ENCODE data around the gene HAUS7.
"Not testable (repeated sequence)": the region's sequence is repeated elsewhere in the genome, so short reads cannot be mapped to it uniquely, and the experiment has no call there.

Gene HAUS7

DNA sequence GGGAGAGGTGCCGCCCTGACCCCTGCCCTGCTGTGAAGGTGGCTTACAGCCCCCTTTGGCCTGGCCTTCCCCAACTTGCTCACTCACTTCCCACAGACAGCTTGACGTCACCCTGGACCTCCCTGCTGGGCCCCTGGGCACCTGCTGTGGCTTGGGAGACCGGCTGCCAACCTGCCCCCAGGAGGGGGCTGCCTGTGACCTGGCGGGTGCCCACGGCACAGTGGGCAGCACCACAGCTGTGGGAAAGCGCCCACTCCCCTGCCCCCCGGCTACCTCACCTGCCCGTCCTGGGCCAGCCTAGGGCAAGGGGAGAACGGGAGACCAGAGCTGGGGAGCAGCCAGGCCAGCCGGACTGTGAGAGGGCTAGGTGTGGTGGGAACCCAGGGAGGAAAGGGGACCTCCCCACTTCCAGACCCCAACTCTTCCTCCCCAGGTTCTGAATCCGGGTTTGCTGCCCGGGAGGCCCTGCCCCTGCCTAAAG lies 61.5 kb downstream of the HAUS7 start:
- no peak for DNase-seq (ENCODE audit: low read depth)

DNA sequence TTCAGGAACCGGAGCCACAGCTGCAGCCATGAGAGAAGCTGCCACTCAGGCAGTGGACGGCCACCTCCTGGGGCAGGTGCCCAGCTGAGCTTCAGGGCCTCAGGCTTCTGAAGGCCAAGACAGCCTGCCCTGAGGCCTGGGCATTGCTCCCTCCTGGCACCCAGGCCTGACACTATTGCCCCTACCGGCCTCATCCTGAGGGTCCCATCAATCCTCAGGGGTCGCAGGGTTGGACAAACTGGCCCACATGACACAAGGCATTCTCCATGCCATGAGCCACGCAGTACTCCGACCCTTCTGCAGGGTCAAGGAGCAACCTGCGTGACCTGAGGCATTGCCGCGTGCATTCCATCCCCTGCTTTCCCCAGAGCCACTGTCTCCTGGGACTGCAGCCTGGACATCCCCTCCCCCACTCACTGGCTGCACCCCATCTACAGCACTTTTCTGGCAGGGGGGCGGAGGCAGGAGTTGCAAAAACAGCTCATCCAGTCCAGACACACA lies 62.1 kb downstream of the HAUS7 start:
- no peak for DNase-seq (ENCODE audit: low read depth)

DNA sequence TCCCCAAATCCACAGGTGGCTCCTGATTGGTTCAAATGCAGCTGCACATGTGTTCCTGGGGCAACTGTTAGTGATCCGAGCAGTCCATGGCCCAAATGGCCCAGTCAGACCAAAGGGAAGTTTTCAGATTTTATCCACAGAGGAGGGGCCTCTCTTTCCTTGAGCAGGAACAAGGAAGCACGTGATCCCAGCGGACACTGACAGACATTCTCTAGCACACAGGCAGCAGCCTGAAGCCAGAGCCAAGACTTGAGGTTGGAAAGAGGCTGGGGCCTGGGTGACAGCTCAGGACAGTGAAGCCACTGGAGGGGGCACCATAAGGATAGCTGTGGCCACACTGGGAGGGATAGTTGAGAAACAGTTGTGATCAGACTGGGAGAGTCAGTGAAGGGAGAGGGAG lies 62.6 kb downstream of the HAUS7 start:
- no peak for DNase-seq (ENCODE audit: low read depth)

DNA sequence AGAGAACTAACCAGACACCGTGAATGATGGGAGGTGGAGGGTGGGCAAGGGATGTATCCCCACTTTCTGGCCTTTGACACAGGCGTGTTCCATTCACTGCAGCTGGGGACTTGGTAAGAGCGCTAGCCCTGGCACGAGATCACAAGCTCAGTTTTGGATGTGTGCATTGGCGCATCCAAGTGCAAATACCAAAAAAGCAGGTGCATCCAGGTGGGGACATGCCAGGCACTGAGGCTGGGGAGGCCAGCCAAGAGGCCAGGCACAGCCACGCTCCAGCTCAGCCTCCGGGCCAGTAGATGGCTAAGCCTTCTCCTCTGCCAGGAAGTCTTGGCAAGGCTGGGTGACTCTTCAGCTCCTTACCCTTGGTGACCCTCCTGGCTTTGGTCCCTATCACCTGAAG lies 63.5 kb downstream of the HAUS7 start:
- DNase-seq (ENCODE audit: low read depth), result no peak

DNA sequence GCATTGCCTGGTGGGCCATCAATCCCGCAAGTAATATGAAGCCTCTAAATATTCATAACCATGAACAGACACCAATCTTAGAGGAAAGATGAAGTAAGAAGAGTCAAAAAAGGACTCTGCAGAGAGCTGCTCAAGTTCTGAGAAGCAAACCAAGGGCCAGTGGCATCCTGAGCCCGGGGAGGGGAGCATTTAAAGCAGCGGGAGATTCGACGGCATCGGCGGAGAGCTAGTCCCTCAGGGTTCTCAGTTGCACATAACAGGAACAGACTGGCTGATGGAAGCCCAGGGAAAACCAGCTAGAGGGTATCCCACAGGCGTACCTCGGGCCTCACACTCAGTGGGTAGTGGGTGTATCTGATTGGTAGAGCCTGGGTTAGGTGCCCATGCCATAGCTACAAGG lies 64.4 kb downstream of the HAUS7 start:
- DNase-seq (ENCODE audit: low read depth), result no peak

DNA sequence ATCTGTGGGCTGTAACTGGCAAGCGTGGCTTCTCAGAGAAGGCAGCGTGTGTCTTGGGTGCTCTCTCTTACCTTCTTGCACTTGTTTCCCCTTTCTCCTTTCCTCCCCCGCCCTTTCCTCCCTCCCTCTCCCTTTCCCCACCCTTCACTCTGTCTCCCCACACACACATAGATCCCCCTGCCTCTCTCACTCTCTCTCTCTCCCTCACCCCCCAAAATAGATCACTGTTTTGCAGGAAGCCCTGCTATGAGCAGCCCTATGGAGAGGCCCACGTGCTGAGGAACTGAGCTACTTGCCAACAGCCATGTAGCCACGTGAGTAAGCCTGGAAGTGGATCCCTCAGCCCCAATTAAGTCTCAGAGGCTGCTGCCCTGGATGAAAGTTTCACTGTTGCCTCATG lies 65.0 kb downstream of the HAUS7 start:
- no peak for DNase-seq (ENCODE audit: low read depth)

DNA sequence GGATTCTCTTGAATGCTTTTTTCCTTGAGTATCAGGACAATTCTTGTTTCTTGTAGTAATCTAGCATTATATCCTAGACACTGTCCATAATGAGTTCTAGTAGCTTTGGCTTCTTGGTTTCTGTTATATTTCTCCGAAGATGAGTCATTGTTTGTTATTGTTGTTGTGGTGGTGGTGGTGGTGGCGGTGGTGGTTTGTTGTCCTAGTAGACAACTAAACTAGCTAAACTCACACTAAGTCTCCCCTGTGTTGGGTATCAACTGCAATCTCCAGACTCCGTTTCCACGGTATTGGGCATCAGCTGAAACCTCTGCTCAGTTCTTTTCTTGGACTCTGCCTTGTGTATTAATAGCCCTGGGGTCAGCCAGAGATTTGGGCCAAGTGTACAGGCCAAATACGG lies 66.0 kb downstream of the HAUS7 start:
- DNase-seq (ENCODE audit: low read depth), result not testable (repeated sequence)

DNA sequence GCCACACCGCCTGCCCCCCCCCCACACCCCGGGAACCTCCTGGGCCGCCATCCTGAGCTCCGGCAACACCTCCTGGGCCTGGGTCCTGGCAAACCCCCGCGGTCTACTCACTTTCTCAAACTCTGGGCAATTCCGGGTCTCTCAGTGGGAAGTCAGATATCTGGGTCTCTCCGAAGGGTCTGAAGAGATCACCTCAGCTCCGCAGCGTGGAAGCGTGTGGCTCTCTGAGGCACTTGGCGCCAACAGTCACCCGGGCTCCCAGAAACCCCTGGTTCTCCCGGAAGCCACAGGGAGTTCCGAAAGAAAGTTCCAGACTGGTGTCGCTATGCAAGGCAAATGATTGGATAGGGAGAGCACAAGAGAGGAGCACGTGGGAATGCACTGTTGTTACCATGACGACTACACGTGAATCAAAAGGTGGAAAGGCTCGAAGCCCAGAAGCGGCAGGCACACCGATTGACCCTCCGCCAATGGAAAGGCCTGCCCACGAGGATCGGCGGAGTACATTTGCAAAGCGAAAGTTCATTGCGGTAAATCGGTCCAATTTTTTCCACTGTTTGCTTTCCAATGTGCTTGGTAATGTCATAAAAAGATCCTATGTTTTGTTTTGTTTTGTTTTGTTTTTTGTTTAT lies 69.1 kb downstream of the HAUS7 start, which contains the start of gene PNMA6E:
TSS of gene PNMA6E (minus strand) at position 218 of the 632 bp plus-strand sequence. CDS start 2,501 bp downstream, outside the sequence.
- no peak for DNase-seq (ENCODE audit: low read depth)

DNA sequence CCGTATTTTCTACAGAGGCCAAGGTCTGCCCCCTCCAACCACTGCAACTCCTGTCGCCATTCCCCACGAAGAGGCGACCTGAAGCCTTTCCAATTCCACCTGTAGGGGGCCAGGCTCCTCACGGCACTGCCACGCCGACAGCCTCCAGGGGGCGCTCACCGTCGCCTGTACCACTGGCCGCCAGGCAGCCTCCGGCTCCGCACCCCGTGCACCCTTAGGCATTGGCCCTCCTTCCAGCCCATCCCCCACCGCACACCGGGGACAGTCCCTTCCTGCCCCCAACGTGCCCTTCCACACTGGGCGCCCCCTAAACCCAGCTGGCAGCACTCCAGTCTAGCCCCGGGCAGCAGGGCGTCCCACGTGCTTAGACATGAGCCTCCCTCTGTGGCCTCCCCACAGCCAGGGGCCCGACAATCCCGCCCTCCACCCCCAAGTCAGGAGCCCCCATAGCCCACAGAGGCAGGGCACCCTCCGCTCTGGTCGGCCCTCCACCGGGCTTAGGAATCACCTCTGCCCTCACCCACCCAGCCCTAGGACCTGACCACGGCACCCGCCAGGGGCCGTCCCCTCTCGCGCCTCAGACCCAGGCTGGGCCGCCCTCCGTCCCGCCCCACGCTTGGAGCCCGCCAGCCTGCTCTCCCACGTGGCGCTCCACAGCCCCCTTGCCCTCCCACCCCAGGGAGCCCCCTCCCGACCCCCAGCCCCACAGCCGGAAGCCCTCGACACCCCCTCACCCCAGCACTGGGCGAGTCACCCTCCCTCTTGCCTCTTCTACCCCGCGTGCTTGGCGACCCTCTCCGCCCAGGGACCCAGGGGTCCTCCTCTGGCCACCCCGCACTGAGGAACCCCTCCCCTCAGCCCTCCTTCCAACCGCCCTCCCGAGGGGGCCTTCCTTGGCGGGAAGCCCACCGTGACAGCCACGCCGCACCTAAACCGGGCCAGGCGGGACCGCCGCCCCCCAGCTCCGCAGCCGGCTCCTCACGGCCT lies 69.9 kb downstream of the HAUS7 start:
- DNase-seq (ENCODE audit: low read depth), result no peak

DNA sequence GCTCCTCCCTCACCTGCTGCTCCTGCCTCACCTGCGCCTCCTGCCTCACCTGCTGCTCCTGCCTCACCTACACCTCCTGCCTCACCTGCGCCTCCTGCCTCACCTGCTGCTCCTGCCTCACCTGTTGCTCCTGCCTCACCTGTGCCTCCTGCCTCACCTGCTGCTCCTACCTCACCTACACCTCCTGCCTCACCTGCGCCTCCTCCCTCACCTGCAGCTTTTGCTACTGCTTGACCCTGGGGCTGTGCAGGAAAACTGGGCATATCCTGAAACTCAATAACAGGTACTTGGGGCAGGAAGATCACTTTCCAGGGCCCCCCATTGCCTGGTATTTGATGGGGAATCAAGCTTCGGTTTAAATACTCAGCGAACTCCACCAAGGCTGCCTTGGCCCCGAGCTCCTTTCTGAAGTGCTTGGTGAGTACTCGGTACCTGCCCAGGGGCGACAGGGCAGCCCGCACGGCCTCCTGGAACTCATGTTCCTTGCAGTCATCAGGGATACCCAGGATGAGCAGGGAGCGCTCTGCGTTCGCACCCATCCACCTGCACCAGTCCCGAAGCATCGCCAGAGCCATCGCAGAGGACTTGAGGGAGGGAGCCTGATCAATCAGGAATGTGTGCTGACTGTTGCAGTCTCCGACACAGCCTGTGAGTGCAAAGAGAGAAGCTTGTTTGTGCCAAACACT lies 72.0 kb downstream of the HAUS7 start:
- no peak for DNase-seq (ENCODE audit: low read depth)
